Right atrium auricular region (tissue), 2 donors: Measurements from ENCODE around the gene FGF9. TPM values are rescaled to one million over a fixed set of nuclear protein-coding genes. Genes with fewer than 3 reads are reported as not detected.

Experiments
- DNase-seq: peaks from one replicate; pipeline ENCODE4 v3.0.0-alpha.2; 2019; ENCODE audit warnings: low spot score
- H3K27ac ChIP-seq, 2 donors: fragments of 200-600 bp; sonication (generic); 1 replicate in 1 of 2; 2 replicates in 1 of 2; pipeline ENCODE4 v1.5.1; 2016 to 2019
- H3K27me3 ChIP-seq, 2 donors: fragments of 200-600 bp; sonication (generic); one replicate each; pipeline versions ENCODE4 v1.5.1 to v1.6.0; 2017 to 2019
- H3K36me3 ChIP-seq: fragments of 200-600 bp; sonication (generic); one replicate; pipeline ENCODE4 v1.5.1; 2016
- H3K4me1 ChIP-seq, 2 donors: fragments of 200-600 bp; sonication (generic); one replicate each; pipeline versions ENCODE4 v1.5.1 to v1.6.0; 2017 to 2019
- H3K4me3 ChIP-seq, 2 donors: fragments of 200-600 bp; sonication (generic); 1 replicate in 1 of 2; 2 replicates in 1 of 2; pipeline ENCODE4 v1.5.1; 2017 to 2019; ENCODE audit warnings: mild to moderate bottlenecking in 1 of 2, moderate library complexity in 1 of 2
- H3K9me3 ChIP-seq, 2 donors: fragments of 200-600 bp; sonication (generic); one replicate each; pipeline ENCODE4 v1.5.1; 2019
- total RNA-seq, 2 donors: library from RNA; depleted of rRNA; stranded (reverse); fragments of >200 nt; gene quantifications; one replicate each; pipeline ENCODE4 v1.1.0, GENCODE V29; 2016
- TF ChIP-seq, protein P1 (sequence below), 2 donors: fragments of 200-600 bp; sonication (generic); IDR thresholded peaks; one replicate each; pipeline ENCODE4 v1.5.1; 2019; ENCODE audit warnings: antibody characterized with exemption in 2 of 2

Gene FGF9
- total RNA-seq, 2 donors from 2014 or later: 3.2 to 5.9 TPM

GRCh38 chr13:21672287-21672680 is 1.4 kb downstream of the FGF9 start:
- H3K27me3 ChIP-seq: no peaks in the 10 kb centered on the region
- no peaks in the 10 kb centered on the region for H3K36me3 ChIP-seq
- TF ChIP-seq, protein P1, sequence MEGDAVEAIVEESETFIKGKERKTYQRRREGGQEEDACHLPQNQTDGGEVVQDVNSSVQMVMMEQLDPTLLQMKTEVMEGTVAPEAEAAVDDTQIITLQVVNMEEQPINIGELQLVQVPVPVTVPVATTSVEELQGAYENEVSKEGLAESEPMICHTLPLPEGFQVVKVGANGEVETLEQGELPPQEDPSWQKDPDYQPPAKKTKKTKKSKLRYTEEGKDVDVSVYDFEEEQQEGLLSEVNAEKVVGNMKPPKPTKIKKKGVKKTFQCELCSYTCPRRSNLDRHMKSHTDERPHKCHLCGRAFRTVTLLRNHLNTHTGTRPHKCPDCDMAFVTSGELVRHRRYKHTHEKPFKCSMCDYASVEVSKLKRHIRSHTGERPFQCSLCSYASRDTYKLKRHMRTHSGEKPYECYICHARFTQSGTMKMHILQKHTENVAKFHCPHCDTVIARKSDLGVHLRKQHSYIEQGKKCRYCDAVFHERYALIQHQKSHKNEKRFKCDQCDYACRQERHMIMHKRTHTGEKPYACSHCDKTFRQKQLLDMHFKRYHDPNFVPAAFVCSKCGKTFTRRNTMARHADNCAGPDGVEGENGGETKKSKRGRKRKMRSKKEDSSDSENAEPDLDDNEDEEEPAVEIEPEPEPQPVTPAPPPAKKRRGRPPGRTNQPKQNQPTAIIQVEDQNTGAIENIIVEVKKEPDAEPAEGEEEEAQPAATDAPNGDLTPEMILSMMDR (IDR thresholded peaks at IDR 0.05): no peak
- peak overlapping the region; percentile 55 to 76 for H3K4me3 ChIP-seq
- H3K27ac ChIP-seq: peak overlapping the region; percentile 84 to 88
- no peaks in the 10 kb centered on the region for H3K9me3 ChIP-seq
- H3K4me1 ChIP-seq: peaks cover 0 to 70% of the 10 kb centered on the region in 2 donors
- no peak for DNase-seq

- DNase-seq: no peak
- H3K36me3 ChIP-seq: no peaks in the 10 kb centered on the region
- H3K27ac ChIP-seq: peak overlapping the region; percentile 84 to 88
- TF ChIP-seq, protein P1 (IDR thresholded peaks at IDR 0.05): no peak
- H3K27me3 ChIP-seq: no peaks in the 10 kb centered on the region
- peak overlapping the region; percentile 56 to 76 for H3K4me3 ChIP-seq
- H3K4me1 ChIP-seq: peaks cover 0 to 74% of the 10 kb centered on the region in 2 donors
- H3K9me3 ChIP-seq: no peaks in the 10 kb centered on the region
Measured at GRCh38 chr13:21672796-21673538, 2.1 kb downstream of the FGF9 start.

- H3K36me3 ChIP-seq: no peaks in the 10 kb centered on the region
- H3K4me3 ChIP-seq: peak overlapping the region; percentile 56 to 76
- peaks cover 0 to 72% of the 10 kb centered on the region in 2 donors for H3K4me1 ChIP-seq
- H3K27ac ChIP-seq: peak overlapping the region; percentile 84 to 88
- TF ChIP-seq, protein P1 (IDR thresholded peaks at IDR 0.05): no peak
- no peak for DNase-seq
- no peaks in the 10 kb centered on the region for H3K27me3 ChIP-seq
- no peaks in the 10 kb centered on the region for H3K9me3 ChIP-seq
Measured at GRCh38 chr13:21673539-21673788, 2.6 kb downstream of the FGF9 start.

DNA sequence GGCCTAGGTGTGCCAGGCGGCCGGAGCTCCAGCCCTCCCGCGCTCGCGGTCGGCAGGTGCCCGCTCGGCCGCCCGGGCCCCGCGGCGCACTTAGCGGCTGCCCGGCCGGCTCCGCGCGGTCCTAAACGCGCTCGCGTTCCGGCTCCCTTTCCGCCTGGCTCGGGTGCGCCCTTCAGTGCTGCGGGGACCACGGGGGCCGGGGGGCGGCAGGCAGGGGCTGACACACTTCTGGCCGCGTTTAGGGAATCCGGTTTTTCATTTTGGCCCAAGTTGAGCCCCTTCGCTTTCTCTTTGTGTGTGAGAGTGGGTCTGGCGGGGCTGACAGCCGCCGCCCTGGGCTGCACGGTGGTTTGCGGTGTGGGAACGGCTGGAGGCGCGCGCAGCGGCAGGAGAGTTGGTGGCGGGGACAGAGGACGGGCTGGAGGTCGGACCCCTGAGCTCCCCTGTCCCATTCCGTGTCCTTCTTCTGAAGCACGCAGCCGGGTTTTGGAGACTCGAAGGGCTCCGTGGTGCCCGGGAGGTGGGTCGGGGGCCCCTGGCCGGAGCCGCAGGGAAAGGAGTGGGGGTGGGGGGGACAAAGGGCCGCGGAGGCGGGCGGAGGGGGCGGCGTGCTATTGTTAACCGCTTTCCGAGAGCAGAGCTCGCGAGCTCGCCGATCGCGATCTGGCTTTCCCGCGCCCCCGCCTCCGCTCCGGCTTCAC is 3.1 kb downstream of the FGF9 start:
- Histone ChIP-seq H3K36me3 (no peaks in the 10 kb centered on the region), H3K4me1 (peaks cover 0 to 67% of the 10 kb centered on the region in 2 donors), H3K27ac (peak overlapping the region; percentile 84 to 88), H3K27me3 (no peaks in the 10 kb centered on the region), H3K9me3 (no peaks in the 10 kb centered on the region), H3K4me3 (peak overlapping the region; percentile 56 to 76)
- TF ChIP-seq, protein P1 (IDR thresholded peaks at IDR 0.05): no peak
- DNase-seq: no peak

- TF ChIP-seq, protein P1 (IDR thresholded peaks at IDR 0.05): no peak
- no peak for DNase-seq
- no peaks in the 10 kb centered on the region for H3K9me3 ChIP-seq
- H3K27me3 ChIP-seq: no peaks in the 10 kb centered on the region
- H3K27ac ChIP-seq: peak overlapping the region; percentile 84 to 88
- H3K36me3 ChIP-seq: no peaks in the 10 kb centered on the region
- H3K4me3 ChIP-seq: peak overlapping the region; percentile 56 to 76
- H3K4me1 ChIP-seq: peaks cover 0 to 61% of the 10 kb centered on the region in 2 donors
Measured at GRCh38 chr13:21674490-21675009, 3.7 kb downstream of the FGF9 start.
